22Rv1 (cell line): ENCODE data around the gene L3MBTL4.

Experiments
- H3K27ac ChIP-seq: fragments of 450-650 bp; 2 replicates; pipeline ENCODE4 v1.5.1; 2017
- ZFX ChIP-seq: fragments of 450-650 bp; IDR thresholded peaks from 2 replicates; pipeline ENCODE4 v1.6.1; 2017; ENCODE audit warnings: antibody characterized with exemption, borderline replicate concordance
- TF ChIP-seq, protein P1 (sequence below): fragments of 450-650 bp; IDR thresholded peaks from 2 replicates; pipeline ENCODE4 v1.5.1; 2017; ENCODE audit warnings: mild to moderate bottlenecking

The L3MBTL4 gene

DNA sequence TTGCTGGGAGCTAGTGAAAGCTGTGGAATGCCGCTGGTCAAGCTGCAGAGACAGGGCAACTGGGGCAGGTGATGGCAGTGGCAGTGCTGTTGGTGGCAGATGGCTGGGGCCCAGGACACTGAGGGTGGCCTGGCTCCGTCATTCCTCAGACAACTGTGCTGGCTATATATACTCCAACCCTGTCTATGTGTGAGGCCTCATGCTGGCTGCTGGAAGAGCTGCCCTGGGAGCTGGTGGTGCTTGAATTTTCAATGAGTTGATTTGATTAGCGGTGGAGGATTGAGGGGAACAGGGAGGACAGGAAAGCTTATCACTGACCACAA lies 452.9 kb downstream of the L3MBTL4 start:
- H3K27ac ChIP-seq, result no peak overlapping the region
- TF ChIP-seq, protein P1, sequence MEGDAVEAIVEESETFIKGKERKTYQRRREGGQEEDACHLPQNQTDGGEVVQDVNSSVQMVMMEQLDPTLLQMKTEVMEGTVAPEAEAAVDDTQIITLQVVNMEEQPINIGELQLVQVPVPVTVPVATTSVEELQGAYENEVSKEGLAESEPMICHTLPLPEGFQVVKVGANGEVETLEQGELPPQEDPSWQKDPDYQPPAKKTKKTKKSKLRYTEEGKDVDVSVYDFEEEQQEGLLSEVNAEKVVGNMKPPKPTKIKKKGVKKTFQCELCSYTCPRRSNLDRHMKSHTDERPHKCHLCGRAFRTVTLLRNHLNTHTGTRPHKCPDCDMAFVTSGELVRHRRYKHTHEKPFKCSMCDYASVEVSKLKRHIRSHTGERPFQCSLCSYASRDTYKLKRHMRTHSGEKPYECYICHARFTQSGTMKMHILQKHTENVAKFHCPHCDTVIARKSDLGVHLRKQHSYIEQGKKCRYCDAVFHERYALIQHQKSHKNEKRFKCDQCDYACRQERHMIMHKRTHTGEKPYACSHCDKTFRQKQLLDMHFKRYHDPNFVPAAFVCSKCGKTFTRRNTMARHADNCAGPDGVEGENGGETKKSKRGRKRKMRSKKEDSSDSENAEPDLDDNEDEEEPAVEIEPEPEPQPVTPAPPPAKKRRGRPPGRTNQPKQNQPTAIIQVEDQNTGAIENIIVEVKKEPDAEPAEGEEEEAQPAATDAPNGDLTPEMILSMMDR, result no peak
- no peak for TF ChIP-seq ZFX

DNA sequence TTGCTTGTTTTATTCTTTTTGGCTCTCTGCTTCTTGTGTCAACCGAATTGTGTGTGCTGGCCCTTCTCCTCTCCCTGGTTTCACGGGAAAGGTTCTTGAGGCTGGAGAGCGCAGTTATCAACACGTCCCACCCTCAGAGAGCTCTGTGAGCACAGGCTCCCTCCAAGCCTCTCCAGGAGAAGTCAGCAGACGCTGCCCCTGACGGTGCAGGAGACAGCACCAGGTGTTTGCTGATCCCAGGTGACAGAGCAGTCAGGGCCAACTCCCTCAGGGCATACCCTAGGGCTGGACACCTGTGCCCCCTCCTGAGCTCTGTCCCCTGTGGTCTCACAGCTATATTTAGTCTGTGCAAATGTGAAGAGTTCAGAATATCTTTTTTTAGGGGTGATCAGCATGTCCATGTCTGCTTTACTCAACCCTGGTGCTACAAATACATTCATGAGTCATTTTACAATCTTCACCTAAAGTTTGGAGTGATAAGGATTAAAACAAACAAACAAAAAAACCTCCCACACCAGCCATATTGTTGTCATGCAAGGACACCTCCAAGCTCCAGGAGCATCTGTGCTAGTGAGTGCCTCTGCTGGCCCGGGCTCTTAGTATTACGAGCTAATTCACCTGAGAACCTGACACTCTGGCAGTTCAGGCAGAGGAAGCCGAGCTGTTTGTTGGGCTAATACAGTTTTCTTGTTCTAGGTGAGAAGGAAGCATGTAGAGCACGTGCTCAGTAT lies 453.4 kb downstream of the L3MBTL4 start:
- H3K27ac ChIP-seq, result no peak overlapping the region
- TF ChIP-seq, protein P1, result no peak
- TF ChIP-seq ZFX, result no peak

DNA sequence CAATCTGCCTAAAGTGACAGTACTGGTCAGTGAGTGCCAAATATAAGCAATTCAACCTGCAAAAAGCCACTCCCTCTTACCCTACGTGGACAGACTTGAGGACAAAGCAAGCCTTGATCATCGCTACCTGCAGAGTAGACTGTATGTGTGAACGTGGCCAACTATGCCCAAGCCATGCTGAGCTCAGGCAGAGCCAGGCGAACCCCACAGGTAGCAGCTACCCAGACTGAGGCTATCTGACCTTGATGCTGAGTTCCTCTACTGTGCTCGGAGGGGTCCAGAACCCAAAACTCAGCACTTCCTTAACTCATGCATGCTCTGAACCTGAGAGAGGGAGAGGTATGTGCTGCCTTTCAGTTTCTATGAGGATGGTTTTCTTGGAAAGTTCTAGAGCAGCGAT lies 455.9 kb downstream of the L3MBTL4 start:
- no peak overlapping the region for H3K27ac ChIP-seq
- TF ChIP-seq ZFX, result no peak

DNA sequence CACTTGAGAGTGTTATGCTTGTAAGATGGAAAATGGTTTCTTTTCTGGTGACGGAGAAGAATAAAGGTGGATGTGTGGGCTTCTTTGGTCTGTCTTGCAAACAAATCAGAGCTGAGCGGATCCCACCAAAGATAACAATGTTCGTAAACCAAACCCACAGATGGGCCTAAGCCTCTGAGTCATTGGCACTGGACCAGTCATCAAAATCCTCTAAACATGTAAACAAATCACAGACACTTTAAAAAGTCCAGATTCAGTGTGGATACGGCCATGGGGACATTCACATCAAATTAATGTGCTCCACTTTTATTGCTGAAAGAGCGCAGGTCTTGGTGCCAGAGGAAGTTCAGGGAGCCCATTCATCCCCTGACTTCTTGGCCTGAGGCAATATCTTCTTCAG lies 458.9 kb downstream of the L3MBTL4 start:
- TF ChIP-seq, protein P1, result no peak
- no peak for TF ChIP-seq ZFX
- no peak overlapping the region for H3K27ac ChIP-seq

DNA sequence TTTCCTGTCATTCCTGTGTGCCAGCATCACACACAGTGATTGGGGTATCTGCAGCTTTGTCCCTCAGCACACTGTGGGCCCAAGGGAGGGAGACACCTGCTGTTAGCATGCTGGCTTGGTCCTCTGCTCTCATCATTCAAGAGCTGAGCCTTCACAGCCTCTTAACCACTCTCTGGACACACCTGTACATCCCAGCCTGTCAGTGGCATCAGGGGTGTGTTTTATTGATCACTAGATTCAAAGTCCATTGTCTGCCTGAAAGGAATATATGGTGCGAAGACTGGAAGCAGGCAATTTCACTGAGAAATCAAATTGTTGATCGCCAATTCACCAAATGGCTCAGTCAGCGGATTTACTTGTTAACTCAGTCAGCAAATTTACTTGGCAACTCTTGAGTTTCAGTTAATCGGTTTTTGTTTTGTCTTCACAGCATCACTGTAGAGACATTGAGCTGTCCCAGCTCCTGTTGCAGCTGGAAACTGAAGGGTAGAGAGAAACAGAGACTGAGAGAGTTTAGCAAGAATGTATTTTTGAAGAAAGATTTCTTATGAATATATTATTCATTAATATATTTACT lies 463.1 kb downstream of the L3MBTL4 start:
- H3K27ac ChIP-seq, result no peak overlapping the region
- TF ChIP-seq, protein P1, result no peak
- TF ChIP-seq ZFX, result no peak

DNA sequence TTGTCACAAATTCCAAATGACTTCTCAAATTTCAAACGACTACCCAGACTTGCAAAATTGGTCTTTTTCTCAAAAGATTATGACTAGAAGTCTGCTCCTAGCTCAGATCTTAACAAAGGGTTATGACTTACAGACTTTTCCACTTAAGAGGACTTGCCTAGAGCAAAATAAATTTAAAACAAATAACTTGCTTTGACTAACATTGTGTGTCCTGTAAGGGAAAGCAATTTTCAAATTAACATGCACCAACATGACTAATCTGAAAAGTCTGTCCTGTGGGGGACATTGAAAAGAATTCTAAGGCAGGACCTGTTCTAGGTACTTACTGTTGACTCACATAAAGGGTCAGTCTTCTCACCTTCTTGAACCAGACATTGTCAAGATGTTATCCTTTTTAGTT lies 465.9 kb downstream of the L3MBTL4 start:
- TF ChIP-seq, protein P1, result no peak
- TF ChIP-seq ZFX, result no peak
- H3K27ac ChIP-seq, result no peak overlapping the region

DNA sequence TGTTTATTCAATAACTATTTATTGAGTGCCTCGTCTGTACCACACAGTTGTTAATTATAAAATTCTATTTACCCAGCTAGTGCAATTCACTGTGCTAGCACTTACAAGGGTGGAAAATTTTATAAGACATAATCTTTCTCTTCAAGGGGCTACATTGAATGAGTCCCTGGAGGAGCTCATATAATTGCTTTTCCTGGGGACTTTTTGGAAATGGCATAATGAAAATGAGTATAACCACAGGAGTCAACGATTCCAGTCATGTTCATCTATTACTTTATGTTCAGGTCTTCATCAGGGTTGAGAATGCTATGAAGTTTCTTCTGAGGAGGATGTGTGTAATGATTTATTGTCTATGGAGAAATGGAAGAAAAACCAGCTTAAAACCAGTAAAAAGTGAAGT lies 466.5 kb downstream of the L3MBTL4 start:
- TF ChIP-seq, protein P1, result no peak
- TF ChIP-seq ZFX, result no peak
- no peak overlapping the region for H3K27ac ChIP-seq
